Measurements from ENCODE around the gene CPB1. TPM values are rescaled to one million over a fixed set of nuclear protein-coding genes. Genes with fewer than 3 reads are reported as not detected.
"Not testable (repeated sequence)": the region's sequence is repeated elsewhere in the genome, so short reads cannot be mapped to it uniquely, and the experiment has no call there.

The CPB1 gene
- not detected for total RNA-seq

DNA sequence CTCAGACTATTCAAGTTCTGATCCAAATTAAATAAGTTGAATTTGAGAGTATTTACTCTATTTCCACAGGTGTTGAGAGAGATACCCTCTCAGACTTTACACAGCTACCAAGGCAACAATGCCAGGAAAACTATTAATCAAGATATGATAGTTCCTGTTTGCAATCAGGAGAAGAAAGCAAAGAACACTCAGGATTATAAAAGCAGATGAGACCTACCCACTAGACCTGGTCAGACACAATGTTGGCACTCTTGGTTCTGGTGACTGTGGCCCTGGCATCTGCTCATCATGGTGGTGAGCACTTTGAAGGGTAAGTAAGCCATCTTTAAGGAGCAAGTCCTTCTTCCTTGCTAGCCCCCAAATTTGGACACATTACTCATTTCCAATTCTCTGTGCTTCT is at the start of gene CPB1:
Gene CPB1, plus strand, starts transcription at position 227 of the 400 bp plus-strand sequence. Its CDS starts 13 bp downstream, at position 240.
- DNase-seq = no peak

DNA sequence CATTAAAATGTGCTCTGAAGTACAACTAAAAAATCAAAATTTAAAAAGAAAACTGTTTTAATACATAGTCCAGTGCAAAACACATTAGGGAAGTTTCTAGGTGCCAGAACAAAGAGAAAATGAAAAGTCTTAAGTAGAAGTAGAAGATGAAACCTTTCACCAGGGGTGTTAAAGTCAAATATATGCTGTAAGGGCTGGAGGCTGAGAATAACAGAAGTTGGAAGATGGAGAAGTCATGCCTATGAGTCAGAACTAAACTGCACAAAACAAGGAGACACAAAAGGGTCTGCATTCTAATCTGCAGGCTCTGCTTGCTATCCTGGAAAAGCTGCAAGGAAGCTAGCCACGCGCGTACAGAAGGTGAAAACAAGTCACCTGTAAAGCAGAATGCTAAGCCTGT is 48.7 kb upstream of the CPB1 start:
- DNase-seq = no peak

DNA sequence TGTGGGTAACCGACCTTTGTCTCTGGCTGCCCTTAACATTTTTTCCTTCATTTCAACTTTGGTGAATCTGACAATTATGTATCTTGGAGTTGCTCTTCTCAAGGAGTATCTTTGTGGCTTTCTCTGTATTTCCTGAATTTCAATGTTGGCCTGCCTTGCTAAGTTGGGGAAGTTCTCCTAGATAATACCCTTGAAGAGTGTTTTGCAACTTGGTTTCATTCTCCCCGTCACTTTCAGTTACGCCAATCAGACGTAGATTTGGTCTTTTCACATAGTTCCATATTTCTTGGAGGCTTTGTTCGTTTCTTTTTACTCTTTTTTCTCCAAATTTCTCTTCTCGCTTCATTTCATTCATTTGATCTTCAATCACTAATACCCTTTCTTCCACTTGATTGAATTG is 42.6 kb upstream of the CPB1 start:
- not testable (repeated sequence) for DNase-seq

DNA sequence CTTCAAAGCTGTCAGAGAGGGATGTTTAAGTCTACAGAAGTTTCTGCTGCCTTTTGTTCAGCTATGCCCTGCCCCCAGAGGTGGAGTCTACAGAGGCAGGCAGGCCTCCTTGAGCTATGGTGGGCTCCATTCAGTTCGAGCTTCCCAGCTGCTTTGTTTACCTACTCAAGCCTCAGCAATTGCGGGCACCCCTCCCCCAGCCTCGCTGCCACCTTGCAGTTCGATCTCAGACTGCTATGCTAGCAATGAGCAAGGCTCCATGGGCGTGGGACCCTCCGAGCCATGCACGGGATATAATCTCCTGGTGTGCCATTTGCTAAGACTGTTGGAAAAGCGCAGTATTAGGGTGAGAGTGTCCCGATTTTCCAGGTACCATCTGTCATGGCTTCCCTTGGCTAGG is 41.5 kb upstream of the CPB1 start:
- DNase-seq = not testable (repeated sequence)

DNA sequence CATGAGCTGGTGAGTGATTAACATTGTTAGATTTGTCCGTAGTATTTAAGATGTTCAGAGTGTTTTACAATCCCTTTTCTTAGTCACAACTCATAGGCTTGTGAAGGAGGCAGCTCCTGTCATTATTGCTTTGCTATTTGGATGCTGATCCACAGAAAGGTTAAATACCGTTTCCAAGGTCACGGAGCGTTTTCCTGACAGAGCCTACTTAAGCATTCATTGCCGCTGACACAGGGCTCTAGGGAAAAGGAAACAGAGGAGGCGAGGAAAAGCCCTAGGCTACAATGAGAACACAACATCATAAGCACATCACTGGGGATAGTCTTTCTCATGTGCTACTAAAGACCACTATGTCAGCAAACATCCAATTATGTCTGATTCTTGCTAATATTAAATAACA is 38.5 kb upstream of the CPB1 start:
- no peak for DNase-seq

DNA sequence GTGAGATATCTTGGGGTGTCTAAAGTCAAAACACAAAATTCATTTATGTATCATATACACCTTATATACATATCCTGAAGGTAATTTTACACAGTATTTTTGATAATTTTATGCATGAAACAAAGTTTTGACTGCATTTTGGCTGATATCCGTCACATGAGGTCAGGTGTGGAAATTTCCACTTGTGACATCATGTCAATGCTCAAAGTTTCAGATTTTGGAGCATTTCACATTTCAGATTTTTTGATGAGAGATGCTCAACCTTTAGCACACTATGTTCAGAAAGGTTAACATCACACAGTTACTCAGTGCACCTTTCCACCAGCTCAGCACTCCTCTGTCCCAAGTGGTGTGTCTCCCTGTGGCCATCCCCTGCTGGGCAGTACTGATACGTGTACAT is 37.7 kb upstream of the CPB1 start:
- DNase-seq = no peak

DNA sequence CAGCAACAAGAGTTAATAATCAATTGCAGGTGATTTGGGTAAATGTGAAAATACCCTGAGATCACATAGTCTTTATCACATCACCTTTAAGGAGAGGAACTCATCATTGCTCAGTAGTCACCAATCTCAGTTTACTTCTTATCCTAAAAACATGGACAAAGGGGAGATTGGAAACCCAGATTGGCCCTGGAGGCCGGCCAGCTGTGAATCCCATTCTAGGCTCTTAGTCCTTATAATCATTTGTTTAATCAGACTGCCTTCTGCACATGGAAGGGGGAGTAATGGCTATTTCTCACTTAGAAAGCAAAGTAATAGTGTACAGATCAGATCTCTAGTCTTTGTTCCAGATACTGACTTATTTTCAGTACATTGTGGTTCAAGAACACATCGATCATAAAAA is 37.2 kb upstream of the CPB1 start:
- DNase-seq = no peak

DNA sequence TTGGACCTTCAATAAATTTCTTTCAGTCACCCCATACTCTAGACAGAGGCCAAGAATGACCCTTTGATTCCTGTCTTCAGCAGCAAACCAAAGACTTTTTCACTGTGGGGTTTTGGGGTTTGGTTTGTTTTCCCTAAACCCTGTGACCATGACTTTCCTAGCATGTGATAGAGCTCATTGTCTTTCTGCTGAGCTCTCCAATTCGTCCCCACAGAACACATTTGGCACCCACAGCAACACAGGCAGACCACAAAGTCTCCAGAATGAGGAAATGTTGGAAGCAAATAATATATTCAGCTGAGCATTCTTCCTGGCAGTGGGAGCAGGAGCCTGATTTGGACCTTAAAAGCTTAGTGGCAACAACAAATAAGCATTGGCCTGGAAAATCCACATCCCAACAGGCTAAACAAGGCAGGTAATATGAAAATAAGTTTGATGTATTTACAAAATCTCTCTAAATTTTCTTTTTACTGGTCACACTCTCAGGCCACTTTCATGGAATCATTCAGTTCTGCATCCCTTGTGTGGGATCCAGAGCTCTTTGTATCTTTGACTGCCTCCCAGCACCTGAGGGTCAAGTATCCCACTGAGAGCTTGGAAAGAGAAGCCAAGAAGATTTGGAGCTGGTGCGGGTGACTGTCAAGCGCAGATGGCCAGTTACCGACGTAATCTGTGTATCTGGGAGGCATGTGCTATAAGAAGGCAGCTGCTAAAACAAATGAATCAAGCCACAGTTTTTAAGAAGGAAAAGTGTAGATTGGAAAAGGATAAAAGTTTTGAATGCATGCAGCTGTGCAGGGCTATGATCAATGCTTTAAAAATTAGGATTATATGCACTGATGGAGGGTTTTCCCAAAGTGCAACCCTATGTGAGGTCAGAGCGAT is 36.5 kb upstream of the CPB1 start:
- DNase-seq = peak; percentile 25

DNA sequence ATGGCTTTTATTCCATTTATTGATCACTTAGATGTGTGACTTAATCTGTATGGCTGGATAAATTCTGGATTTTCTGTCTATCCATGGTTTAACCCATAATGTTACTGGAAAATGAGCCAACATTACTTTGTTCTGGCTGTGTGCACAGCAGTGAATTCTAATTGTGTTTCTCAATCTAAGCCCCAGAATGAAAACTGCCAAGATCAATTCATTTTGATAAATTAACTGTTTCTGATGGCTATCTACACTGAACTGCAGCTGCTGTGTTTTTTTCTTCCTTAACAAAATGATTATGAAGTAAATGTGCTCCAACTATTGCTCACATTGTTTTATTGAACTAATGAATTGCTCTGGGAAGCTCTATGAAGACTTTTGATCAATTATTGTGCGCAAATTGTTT is 35.7 kb upstream of the CPB1 start:
- no peak for DNase-seq

DNA sequence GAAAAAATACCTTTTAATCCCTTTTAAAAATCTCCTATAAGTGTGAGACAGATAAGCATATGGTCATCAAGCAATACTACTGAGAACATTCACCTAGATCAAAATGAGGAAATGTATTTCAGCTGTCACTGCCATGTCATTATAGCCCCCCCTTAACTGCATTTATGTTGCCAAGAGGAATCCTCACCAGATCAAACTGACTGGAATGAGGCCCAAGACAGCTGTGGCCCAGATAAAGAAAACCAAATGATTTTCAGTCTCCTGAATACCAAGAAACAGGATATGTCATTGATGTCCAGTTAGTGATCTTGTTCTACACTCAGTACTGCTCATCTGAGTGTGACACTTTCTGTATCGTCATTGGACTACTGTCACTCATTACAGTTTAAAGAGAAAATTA is 35.1 kb upstream of the CPB1 start:
- no peak for DNase-seq

DNA sequence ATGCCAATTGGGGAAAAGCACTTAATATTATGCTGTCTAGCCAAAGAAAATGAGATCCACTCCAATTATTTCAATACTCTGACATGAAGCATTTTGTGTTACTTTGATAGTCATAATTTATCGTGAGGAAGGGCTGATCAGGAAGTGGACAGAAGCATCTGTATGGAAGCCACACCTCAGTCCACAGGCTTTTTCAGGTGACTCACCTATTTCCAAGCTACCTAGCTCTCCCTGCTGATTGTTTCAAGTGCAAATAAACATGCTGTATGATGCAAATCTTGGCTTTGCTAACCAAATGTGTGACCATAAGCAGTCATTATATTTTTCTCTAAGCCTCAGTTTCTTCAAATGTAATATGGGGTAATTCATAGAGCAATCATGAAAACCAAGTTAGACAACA is 30.8 kb upstream of the CPB1 start:
- DNase-seq = no peak

DNA sequence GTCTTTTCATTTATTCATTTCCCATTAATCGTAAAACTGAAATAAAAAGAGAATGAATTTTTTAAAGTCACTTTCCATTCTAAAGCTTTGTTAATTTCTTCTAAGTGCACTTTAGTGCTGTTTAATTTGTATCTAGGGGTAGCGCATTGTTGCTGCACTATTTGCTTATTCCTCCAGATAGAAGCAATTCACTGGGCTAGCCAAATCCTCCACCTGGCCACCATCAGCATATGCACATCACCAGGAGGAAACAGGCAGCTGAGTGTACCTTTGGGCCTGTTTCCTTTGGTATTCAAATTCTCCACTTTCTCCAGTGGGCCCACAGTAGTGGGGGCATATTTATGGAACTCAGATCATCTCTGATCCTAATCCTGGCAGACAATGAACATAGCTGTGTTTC is 29.8 kb upstream of the CPB1 start:
- DNase-seq = no peak

DNA sequence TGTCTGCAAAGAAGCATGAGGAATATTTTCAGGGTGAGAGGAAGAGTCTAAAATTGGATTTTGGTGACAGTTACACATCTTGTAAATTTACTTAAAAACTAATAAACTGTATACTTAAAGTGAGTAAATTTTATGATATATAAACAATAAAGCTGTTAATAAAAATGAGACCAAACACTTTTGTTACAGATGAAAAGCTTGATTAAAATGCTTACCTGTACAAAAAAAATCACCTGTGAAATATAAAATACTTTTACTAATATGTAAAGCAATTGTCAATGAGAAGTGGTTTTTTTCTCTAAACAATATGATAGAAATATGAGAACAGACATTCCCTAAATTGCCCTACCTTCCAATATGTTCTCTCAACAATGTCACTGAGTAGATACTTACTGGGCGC is 27.2 kb upstream of the CPB1 start:
- DNase-seq = no peak

DNA sequence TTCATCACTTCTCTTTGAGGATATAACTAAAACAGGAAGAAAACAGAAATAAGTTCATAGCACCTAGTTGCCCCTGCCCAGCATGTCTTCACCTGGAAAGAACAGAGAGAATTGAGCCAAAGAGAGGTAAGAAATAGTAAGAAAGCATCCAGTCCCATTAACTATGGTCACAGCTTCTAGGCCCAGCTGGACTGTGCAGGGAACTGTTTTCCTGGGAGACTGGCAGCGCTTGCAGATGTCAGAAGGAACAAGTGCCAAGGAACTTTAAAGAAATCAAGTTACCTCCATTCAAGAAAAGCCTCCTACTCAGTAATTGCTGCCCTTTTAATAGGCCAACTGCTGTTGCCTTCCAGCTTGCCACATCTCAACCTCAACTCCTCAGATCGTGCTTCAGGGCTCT is 17.8 kb upstream of the CPB1 start:
- DNase-seq = no peak

DNA sequence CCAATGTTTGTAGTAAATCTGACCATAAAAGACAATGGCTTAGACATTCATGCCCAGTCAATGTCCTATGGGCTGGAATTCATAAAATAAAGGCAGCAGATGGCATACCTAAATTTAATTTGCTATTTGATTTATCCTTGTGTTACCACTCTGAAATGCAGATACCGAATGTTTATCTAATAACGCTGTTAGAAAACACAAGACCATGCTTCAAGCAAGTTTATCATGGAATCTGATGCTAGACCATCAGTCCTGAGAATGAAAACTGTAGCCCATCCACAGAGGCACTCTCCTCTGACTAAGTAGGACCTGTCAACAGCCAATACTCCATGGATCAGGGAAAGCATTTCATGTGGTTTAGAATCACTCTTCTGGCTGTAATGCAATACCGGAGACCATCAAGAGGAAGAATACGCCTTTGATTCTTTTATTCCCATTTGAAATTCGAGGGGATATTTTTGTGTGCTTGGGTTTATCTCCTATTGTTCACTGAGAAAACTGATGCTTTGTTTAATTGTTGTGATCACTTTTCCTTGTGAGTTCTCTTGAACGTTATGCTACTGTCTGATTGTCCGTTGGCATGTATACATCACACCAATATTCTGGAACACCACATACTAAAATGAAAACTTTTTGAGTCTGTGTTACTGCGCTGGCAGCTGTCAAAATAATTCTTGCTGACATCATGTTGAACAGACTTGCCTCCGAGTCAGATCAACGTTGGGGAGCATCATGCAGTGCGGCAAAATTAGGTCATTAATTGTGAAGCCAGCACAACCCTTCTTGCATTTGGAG is 12.1 kb upstream of the CPB1 start:
- DNase-seq = no peak

DNA sequence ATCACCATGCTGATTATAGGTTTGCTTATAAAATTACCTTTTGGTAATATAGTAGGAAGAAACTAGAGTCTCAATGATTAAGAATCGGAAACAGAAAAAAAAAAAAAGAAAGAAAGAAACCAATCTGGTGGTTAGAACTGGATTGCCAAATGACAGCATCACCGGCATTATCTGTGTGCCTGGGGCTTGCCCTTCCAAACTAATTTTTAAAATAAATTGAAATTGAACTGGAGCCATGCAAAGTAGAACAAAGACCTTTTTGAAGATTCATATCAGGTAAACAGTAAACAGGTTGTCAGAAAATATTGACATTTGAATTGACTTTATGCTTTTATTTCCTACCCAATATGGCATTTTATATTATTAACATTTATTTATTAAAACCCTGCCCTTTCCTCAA is 11.2 kb upstream of the CPB1 start:
- no peak for DNase-seq

DNA sequence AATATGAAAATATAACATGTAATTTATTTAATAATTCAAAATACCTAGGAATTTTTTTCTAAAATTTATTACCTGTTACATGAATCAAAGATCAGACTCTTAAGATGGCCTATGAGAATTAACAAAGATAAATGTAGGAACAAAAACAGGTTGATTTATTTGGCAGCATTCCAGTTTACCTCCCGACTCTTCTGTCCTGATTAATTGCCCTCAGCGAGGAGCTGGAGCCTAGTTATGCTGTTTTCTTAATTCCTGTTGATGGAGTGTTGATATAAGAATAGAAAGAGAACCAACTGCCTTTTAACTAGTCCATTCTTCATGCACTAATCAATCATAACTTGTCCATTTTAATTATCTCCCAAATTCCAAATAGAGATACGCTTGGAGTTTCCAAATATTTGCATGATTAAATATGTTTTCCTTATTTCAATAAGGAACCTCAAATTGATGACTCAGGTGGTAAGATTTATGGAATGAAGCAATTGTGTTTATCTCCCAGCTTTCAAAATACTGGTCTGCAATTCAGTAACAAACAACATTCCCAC is 10.6 kb upstream of the CPB1 start:
- no peak for DNase-seq

DNA sequence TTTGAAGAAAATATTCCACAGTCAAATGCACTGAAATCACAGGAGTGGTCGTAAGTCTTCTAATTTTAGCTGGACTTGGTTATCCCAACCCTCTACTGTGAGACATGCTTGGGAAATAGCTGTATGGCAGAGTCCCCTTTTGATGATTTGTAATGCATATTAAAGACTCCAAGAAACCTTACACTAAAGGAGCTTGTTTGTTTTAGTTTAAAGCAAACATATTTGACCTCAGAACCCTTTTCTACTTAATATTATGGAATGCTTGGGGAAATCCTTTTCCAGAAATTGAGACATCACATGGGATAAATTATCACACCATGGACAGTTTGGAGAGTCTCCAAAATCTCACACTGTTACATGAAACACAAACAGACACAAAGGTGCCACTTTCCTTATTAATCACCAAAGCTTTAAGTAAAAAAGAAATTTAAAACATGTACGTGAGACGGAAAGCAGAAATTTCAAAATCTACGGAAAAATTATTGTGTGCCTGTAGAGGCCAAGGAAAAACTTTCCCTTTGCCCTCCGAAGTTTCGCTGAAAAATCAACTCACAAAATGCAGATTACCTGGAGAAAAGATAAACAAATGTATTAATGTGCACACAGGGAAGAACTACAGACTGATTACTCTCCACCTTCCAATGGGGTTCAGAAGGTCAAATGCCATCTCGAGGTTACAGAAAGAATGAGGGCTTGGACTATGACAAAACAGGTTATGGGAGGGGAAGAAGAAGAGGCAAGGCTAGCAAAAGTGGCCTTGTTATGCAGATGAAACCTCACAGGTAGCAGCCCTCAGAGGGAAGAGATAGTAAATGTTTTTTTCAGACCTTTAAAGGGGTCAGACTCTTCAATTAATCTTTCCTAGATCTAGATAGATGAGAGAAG is 7.0 kb upstream of the CPB1 start:
- DNase-seq = no peak

DNA sequence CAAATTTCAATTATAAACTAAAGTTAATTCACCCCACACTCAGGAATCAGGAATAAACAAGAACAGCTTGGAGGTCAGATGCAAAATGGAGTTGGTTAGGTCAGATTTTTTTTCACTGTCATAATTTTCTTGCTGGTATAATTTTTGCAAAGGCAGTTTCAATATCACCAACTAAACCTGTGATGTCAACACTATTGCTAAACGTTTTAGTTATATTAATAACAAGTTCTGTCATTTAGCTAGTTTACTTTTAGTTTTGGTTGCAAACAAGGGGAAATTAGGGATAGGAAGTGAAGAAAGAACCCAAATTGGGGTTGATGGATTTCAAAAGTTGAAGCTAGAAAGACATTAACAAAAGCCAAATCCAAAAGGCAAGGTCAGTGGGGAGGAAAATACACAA is 4.6 kb upstream of the CPB1 start:
- DNase-seq = no peak

DNA sequence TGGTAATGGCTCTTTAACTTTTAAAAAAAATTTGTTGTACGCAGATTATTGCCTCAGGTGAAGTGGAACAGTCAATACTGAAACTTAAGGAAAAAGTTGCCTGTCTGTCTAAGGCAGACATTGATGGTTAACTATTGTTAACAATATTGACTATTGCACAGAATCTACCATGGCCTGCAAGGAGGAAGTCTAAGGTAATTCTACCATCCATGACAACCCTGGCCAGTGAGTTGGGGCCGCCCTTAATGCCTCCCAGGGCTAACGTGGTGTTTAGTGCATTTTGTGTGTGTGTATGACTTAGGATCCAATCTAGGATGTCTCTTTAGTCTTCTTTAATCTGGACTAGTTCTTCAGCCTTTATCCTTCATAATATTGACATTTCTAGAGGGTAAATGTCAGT is 2.1 kb upstream of the CPB1 start:
- DNase-seq = no peak

DNA sequence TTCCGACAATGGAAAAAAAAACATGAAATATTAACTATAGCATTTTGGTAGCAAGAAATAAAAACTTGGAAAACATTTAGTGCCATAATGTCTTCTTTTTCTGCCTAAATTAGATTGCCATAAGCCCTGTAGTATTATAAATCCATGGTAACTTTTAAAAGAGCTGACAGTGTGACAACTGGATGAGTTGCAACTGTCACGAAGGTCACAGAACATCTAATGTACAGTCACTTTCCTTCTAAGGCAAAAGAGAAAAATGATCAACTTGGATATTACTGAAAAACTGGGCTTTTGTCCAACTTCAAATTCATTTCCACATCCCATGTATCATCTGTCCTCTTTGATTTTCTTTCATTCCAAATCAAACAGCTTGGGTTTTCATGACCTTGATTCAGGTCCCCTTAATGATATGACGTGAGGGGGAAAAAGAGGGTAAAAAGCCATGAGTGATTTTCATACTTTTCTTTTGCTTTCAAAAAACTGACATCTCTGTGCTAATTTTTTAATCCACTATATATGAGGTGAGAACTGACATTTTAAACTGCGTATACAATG is 602 bp downstream of the CPB1 start:
- no peak for DNase-seq

DNA sequence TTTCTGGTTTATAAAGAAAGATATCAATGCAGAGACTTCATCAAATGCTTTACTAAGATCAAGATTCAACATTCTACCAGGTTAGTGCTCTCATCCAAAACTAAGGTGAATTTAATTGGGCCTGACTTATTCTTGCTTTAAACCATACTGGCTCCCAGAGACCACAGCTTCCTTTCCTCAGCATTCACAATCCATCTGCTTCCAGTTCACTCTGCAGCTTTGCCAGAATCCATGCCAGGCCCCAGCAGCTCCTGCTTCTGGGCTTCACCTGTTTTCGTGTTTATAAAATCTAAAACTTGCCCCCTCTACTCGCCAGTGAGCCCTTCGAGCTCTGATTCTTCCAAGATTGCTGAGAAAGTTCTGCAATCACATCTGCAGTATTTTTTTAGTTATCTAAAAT is 2.3 kb downstream of the CPB1 start:
- DNase-seq = no peak

Data from occipital lobe (tissue), 2 donors.